ENCODE data around the gene NTF3. TPM values are rescaled to one million over a fixed set of nuclear protein-coding genes. Genes with fewer than 3 reads are reported as not detected.

NTF3 gene
- total and polyA plus RNA-seq, 9 of the 15 experiments (the other 6 are each of a cell fraction or from before 2014, with no cell fraction given) = not detected

- no peak for TF ChIP-seq ZFP30 (CRISPR knock-in tag; IDR thresholded peaks at IDR 0.05; ENCODE audit: borderline replicate concordance)
- no peak for TF ChIP-seq BACH1 (tag; IDR thresholded peaks at IDR 0.05)
- TF ChIP-seq, protein P1, sequence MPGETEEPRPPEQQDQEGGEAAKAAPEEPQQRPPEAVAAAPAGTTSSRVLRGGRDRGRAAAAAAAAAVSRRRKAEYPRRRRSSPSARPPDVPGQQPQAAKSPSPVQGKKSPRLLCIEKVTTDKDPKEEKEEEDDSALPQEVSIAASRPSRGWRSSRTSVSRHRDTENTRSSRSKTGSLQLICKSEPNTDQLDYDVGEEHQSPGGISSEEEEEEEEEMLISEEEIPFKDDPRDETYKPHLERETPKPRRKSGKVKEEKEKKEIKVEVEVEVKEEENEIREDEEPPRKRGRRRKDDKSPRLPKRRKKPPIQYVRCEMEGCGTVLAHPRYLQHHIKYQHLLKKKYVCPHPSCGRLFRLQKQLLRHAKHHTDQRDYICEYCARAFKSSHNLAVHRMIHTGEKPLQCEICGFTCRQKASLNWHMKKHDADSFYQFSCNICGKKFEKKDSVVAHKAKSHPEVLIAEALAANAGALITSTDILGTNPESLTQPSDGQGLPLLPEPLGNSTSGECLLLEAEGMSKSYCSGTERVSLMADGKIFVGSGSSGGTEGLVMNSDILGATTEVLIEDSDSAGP (CRISPR knock-in tag; IDR thresholded peaks at IDR 0.05) = no peak
- TF ChIP-seq HNRNPH1 (optimal IDR thresholded peaks at IDR 0.05; ENCODE audit: low read depth, low read length) = no peak
- FAIRE-seq (no peak), ATAC-seq (no peak), DNase-seq (ENCODE audit: extremely low read depth in 1 of 4, low spot score in 3 of 4) (no peak)
- Histone ChIP-seq H3K36me3 (ENCODE audit: control insufficient read depth, insufficient read depth, low read length) (no peaks in the 10 kb centered on the region), H4K20me1 (replicated peaks; ENCODE audit: control insufficient read depth, insufficient read depth, low read length) (no peaks in the 10 kb centered on the region), H3K9me3 (replicated peaks; ENCODE audit: control insufficient read depth, insufficient read depth, low read depth, low read length) (no peaks in the 10 kb centered on the region), H3K4me1 (replicated peaks in 1 of 2; ENCODE audit: control insufficient read depth in 2 of 2, insufficient read depth in 2 of 2, low read length in 2 of 2) (no peaks in the 10 kb centered on the region), H3K9ac (ENCODE audit: insufficient read depth in 1 of 2, low read depth in 2 of 2, low read length in 2 of 2) (no peak overlapping the region), H3K9me1 (ENCODE audit: control insufficient read depth, insufficient read depth, low read length) (no peaks in the 10 kb centered on the region), H3K79me2 (ENCODE audit: control insufficient read depth, insufficient read depth, low read length) (no peaks in the 10 kb centered on the region), H3K4me2 (ENCODE audit: insufficient read depth, low read length) (no peak overlapping the region), H3K27ac (ENCODE audit: extremely low read depth, low read depth, low read length) (no peak overlapping the region), H3K27me3 (ENCODE audit: control insufficient read depth in 2 of 2, insufficient read depth in 2 of 2, low read length in 2 of 2) (no peaks in the 10 kb centered on the region; a peak in 1 of 5 replicates), H3K4me3 (no peak overlapping the region), H2AFZ (ENCODE audit: low read depth, low read length) (no peak overlapping the region)
- intact Hi-C loops (cut with micrococcal nuclease) (no loop called here), in situ Hi-C loops (cut with MboI) (no loop called here)
- BruUV-seq (replicated peaks) = no TSS peak
- ChIA-PET POLR2A (no interaction called here), CTCF (ENCODE audit: low intra/inter-chr PET ratio) (no interaction called here)
- 0% methylated on average over 4 of the region's 4 CpGs for WGBS (ENCODE audit: insufficient coverage, low coverage, missing lambda C conversion rate)
Measured at GRCh38 chr12:5384015-5384414, 47.9 kb upstream of the NTF3 start.

Data from K562 (cell line).